ENCODE data around the gene USP47. TPM values are rescaled to one million over a fixed set of nuclear protein-coding genes. Genes with fewer than 3 reads are reported as not detected.

The USP47 gene
- total RNA-seq, 1 donor from 2014 or later, result 46.1 TPM

GRCh38 chr11:11969380-11970215 is 127.8 kb downstream of the USP47 start:
- Mint-ChIP-seq H3K4me1 (ENCODE audit: unreplicated experiment) (peaks cover 77% of the 10 kb centered on the region), H3K27me3 (ENCODE audit: unreplicated experiment) (no peaks in the 10 kb centered on the region), H3K36me3 (ENCODE audit: unreplicated experiment) (peaks cover 31% of the 10 kb centered on the region), H3K9me3 (ENCODE audit: unreplicated experiment) (no peaks in the 10 kb centered on the region), H3K27ac (ENCODE audit: unreplicated experiment) (peak overlapping the region; percentile 84), H3K4me3 (ENCODE audit: unreplicated experiment) (no peak overlapping the region)
- no peak for TF ChIP-seq CTCF (IDR thresholded peaks at IDR 0.05)
- no peak for DNase-seq (ENCODE audit: extremely low spot score, unreplicated experiment)

GRCh38 chr11:11970556-11970955 is 128.8 kb downstream of the USP47 start:
- no peak for DNase-seq (ENCODE audit: extremely low spot score, unreplicated experiment)
- Mint-ChIP-seq H3K9me3 (ENCODE audit: unreplicated experiment) (no peaks in the 10 kb centered on the region), H3K36me3 (ENCODE audit: unreplicated experiment) (peaks cover 24% of the 10 kb centered on the region), H3K27ac (ENCODE audit: unreplicated experiment) (no peak overlapping the region), H3K27me3 (ENCODE audit: unreplicated experiment) (no peaks in the 10 kb centered on the region), H3K4me1 (ENCODE audit: unreplicated experiment) (peaks cover 86% of the 10 kb centered on the region), H3K4me3 (ENCODE audit: unreplicated experiment) (no peak overlapping the region)
- TF ChIP-seq CTCF (IDR thresholded peaks at IDR 0.05), result no peak

GRCh38 chr11:11971906-11972547 is 130.3 kb downstream of the USP47 start:
- no peak for TF ChIP-seq CTCF (IDR thresholded peaks at IDR 0.05)
- Mint-ChIP-seq H3K4me1 (ENCODE audit: unreplicated experiment) (peaks cover 95% of the 10 kb centered on the region), H3K27ac (ENCODE audit: unreplicated experiment) (no peak overlapping the region), H3K27me3 (ENCODE audit: unreplicated experiment) (no peaks in the 10 kb centered on the region), H3K36me3 (ENCODE audit: unreplicated experiment) (peaks cover 11% of the 10 kb centered on the region), H3K9me3 (ENCODE audit: unreplicated experiment) (no peaks in the 10 kb centered on the region), H3K4me3 (ENCODE audit: unreplicated experiment) (no peak overlapping the region)
- DNase-seq (ENCODE audit: extremely low spot score, unreplicated experiment), result no peak

- Mint-ChIP-seq H3K4me3 (ENCODE audit: unreplicated experiment) (peak overlapping the region; percentile 47), H3K4me1 (ENCODE audit: unreplicated experiment) (peaks cover 100% of the 10 kb centered on the region), H3K36me3 (ENCODE audit: unreplicated experiment) (peaks cover 11% of the 10 kb centered on the region), H3K27ac (ENCODE audit: unreplicated experiment) (peak overlapping the region; percentile 98), H3K9me3 (ENCODE audit: unreplicated experiment) (no peaks in the 10 kb centered on the region), H3K27me3 (ENCODE audit: unreplicated experiment) (no peaks in the 10 kb centered on the region)
- DNase-seq (ENCODE audit: extremely low spot score, unreplicated experiment), result no peak
- no peak for TF ChIP-seq CTCF (IDR thresholded peaks at IDR 0.05)
Observed at GRCh38 chr11:11972730-11973341, 131.1 kb downstream of the USP47 start.

- Mint-ChIP-seq H3K27ac (ENCODE audit: unreplicated experiment) (peak overlapping the region; percentile 98), H3K36me3 (ENCODE audit: unreplicated experiment) (peaks cover 10% of the 10 kb centered on the region), H3K4me1 (ENCODE audit: unreplicated experiment) (peaks cover 100% of the 10 kb centered on the region), H3K4me3 (ENCODE audit: unreplicated experiment) (peak overlapping the region; percentile 47), H3K27me3 (ENCODE audit: unreplicated experiment) (no peaks in the 10 kb centered on the region), H3K9me3 (ENCODE audit: unreplicated experiment) (no peaks in the 10 kb centered on the region)
- TF ChIP-seq CTCF (IDR thresholded peaks at IDR 0.05), result no peak
- DNase-seq (ENCODE audit: extremely low spot score, unreplicated experiment), result peak; percentile 83
Observed at GRCh38 chr11:11973361-11973800, 131.6 kb downstream of the USP47 start.
